GM21367 (cell line): ENCODE results near the gene FMN2.
"Not testable (repeated sequence)": the region's sequence is repeated elsewhere in the genome, so short reads cannot be mapped to it uniquely, and the experiment has no call there.

Experiments
- ATAC-seq: cut with Tn5 transposase; IDR thresholded peaks from one replicate; pipeline ENCODE4 v1.9.1; 2021; ENCODE audit not compliant: unreplicated experiment

Gene FMN2

GRCh38 chr1:240413732-240414131 lies 322.0 kb downstream of the FMN2 start:
- no peak for ATAC-seq

DNA sequence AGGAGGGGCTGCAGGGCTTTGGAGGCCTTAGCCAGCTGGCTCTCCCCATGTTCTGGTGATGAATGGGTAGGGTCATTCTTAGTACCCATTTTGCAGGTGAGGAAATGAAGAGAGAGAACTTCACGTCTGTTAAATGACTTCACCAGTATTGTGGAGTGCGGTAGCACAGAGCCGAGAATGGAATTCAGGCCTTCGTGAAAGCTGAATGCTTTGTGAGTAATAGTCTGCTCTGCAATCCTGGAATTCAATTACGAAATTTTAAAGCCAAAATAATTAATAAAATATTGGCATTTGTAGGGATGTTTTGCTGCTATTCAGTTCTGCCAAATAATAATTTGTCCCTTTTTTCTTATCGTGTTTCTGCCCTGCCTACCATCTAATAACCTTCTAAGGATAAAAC lies 322.6 kb downstream of the FMN2 start:
- no peak for ATAC-seq

- not testable (repeated sequence) for ATAC-seq
These were observed 323.3 kb downstream of the FMN2 start for GRCh38 chr1:240415011-240415410.

DNA sequence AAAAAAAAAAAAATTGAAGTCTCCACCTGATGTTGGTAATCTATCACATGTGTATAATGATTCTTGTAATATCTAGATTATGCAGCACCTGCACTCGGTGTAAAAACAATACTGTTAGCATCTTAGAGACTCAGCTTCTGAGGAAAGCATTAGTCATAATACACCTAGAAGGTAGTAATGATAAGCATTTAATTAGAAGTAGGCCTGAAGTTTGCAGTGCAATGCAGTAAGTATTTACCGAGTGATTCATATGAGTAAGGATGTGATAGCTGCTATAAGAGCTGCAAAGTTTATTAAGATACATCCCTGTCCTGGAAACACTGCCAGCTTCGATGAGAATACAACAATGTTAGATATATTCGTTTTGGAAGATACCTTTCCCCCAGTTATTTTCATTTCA lies 323.8 kb downstream of the FMN2 start:
- ATAC-seq = no peak

DNA sequence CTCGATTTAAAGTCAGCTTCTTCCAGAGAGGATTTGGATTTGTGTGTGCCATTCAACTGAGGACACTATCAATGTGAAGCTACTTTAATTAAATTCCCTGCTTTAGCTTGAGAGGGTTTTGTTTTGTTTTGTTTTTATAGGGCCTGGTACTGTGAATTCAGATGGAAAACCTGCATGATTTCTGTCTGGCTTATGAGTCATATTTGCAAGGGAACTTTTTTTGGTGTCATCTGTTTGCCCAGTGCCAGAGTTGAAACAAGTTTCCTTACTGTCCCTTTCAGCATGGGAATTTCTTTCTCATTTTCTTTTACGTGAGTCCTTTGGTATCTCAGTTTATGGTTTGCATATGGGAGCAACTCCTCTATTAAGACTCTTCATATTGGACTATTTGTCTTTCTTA lies 325.6 kb downstream of the FMN2 start:
- ATAC-seq = no peak

GRCh38 chr1:240420766-240421165 lies 329.1 kb downstream of the FMN2 start:
- ATAC-seq = no peak

DNA sequence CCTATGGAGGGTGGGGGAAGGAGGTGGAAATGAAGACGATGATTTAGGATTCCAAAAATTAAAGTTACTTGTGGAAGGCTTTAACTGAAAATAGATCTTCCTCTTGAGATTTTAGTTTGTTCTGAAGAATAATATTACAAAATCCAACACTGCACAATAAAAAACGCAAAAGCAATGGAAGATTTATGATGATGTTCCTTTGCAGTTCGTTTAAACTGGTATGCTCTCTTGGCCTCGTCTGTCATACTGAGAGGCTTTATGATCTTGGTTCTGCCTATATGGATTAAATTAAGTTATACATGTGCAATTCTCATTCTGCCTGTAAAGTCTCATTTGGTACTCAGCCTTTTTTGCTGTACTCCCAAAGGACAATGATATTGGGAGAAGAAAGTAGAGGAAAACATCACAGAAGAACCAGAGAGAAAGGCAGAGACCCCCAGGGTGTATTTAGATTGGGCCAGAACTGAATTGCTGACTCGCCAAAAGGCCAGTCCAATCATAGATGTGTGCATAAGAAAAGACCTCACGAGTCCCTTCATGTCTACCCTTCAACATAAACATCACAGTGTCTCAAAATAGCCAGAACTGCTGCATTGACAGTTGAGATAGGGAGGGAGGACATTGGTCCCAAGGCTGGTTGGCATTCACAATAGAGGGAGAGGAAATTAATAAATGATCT lies 331.7 kb downstream of the FMN2 start:
- no peak for ATAC-seq

- no peak for ATAC-seq
These were observed 333.2 kb downstream of the FMN2 start for GRCh38 chr1:240424740-240425464.

DNA sequence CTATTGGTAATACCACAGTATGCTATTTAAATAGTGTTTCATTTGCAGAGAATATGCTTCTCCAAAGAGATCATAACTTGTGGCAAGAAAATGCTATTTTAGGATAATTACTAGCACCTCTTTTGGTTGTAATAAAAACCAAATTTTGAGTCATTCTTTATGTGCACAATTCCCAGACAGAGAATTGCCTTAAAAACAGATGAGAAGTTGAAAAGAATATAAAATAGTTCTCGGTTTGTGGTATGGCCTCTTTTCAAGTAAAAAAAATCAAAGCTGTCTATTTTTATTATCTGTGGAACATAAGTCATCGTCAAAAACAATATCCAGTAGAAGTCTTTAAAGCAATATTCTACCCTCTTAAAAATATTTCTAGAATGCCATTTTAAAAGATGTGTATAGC lies 334.4 kb downstream of the FMN2 start:
- ATAC-seq = no peak

GRCh38 chr1:240435996-240436566 lies 344.4 kb downstream of the FMN2 start:
- no peak for ATAC-seq

- ATAC-seq = no peak
These were observed 350.0 kb downstream of the FMN2 start for GRCh38 chr1:240441669-240442068.

GRCh38 chr1:240445369-240445768 lies 353.7 kb downstream of the FMN2 start:
- no peak for ATAC-seq

GRCh38 chr1:240455228-240455821 lies 363.6 kb downstream of the FMN2 start:
- no peak for ATAC-seq

- ATAC-seq = no peak
These were observed 365.5 kb downstream of the FMN2 start for GRCh38 chr1:240457203-240457602.

DNA sequence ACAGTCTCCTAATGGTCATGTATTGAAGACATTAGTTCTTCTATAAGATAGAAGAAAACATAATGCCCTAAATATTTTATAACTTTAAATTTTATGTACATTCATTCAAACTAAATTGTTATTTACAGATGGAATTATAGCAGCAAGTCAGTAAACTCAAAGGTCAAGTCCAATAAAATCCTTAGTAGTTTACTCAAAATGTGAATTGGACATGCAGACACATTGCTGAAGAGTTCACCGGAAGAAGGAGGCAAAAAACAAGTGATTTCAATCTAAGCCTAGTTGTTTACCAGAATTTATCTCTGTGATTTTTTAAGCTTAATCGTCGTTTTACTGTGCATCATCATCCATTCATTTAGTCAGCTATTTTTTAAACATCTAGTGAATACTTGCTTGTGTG lies 370.6 kb downstream of the FMN2 start:
- no peak for ATAC-seq

DNA sequence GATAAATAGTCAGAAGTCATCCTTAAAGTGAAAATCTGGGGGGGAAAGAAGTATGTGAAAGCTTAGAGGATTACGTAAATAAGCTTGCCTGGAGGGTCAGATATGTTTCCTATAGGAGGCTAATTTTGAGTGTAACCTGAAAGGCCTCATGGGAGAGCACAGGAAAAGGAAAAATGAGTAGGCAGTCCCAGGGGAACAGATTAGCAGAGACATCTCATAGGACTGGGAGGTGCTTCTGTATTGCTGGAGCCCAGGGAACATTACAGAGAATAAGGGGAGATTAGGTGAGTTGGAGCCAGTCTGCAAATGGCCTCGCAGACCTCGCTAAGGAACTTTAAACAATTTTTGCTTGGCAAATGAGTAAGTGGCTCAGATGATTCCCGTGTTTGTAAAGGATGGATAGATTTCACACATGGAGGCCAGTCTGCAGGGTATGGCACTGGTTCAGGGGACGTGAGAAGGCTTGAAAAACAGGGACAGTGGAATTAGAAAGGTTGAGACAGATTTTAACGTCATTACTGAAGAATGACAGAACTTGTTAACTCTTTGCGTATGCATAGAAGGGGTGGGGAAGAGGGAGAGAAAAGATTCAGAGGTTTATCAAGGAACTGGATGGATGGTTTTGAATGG lies 371.2 kb downstream of the FMN2 start:
- ATAC-seq = no peak

DNA sequence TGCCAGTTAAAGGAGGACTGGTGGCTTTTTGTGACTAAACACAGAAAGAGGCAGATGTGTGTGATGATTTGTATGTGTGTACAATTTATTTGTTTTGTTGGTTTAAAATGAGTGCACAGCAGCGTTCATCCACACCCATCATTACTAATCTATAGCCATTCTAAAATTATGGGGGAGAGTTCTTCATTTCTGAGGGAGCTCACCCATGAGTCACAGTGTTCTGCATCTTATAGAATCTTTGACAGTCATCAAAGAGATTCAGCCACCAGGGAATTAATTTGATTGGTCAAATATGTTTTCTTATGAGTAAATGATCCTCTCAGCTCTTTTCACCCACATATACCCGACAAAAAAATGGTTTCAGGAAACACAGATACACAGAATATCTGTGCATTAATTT lies 372.4 kb downstream of the FMN2 start:
- no peak for ATAC-seq

DNA sequence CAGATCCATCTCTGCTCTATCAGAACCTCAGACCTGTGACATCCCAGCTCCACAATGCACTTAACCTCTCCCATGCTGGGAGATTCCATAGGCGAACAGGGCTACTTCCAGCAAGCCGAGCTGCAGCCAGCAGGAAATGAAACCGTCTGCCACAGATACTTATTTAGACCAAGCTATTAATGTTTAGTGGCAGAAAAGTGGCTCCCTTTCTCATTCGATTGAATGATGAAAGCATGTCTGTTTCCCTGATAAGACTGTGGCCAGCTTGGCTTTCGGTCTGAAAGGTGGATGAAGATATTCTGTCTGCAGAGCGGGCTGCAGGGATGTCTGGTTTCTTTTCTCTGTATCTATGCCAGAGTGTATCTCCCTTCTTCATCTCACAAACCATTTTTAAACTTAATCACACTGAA lies 373.9 kb downstream of the FMN2 start:
- no peak for ATAC-seq

DNA sequence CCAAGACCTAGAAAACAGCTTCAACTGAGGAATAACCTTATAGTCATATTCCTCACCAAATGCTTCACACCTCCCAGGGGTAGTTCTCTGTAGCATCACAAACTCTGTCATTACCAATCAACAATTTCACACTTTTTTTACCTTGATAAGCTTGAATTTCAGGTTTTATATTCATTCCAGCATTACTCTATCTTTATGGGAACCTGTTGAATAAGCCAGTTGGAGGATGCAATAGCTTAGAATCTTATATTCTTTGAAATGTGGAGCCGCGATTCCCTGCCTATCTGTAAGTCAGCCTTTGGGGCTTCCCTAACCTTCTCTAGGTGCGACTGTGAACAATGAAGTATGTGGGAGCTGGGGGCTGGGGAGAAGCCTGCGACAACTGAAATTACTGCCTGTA lies 374.8 kb downstream of the FMN2 start:
- no peak for ATAC-seq

DNA sequence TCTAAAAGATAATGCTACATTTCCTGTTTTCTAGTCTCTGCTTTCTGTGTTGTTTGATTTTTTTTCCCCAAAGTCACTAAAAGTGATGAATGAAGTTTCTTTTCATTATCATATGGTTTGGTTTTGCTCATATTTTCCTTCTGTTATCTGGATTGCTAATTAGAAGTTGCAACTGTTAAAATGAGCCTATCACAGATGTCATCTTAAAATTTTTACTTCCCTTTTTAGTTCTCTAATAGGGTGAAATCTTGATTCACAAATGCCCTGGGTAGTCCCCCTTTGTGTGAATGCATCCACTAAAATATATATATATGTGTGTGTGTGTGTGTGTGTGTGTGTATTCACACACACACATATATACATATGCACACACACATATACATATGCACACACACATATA lies 376.2 kb downstream of the FMN2 start:
- no peak for ATAC-seq

- ATAC-seq = no peak
These were observed 377.0 kb downstream of the FMN2 start for GRCh38 chr1:240468656-240469055.
